Embryonic facial prominence (tissue), 1 donor: ENCODE measurements around the gene HOATZ.

ENCODE experiments used
- DNase-seq: peaks from one replicate; pipeline ENCODE4 v3.0.0-alpha.2; 2016; ENCODE audit errors: extremely low spot score

Gene HOATZ

DNA sequence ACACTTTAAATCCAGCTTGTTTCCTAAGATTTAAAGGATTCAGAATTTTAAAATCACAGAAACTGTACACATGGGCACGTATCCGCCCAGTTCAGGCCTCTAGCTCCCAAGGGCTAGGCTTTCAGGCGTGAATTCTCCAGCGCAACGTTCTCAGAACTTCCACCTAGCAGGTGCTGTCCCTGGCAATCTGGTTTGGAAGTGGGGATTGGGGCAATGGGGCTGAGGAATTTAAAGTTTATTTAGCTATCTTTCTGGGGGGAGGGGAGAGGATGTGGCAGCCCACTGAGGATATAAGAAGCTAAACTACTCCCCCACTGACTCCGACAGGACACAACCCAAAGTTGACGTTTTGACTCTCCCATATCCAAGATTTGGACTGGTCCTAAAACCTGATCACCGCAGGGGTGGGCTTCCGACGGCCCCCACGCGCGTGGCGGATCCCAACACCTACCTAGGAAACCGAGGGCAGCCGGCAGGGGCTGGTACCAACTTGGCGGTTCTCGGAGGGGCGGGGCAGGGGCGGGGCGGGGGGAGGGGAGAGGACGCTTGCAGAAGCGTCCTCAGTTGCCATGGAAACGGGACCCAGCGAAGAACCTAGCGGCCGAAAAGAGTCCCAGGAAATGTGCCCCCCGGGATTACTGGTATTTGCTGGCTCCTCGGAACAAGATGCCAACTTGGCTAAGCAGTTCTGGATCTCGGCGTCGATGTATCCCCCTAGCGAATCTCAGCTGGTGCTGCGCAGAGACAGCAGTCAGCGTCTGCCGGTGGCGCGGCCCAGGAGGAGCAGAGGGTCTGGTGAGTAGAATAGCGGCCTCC, at the start of gene HOATZ:
HOATZ (plus strand) TSS at position 563 of the 816 bp plus-strand sequence; CDS start at position 570, 7 bp downstream.
- no peak for DNase-seq

DNA sequence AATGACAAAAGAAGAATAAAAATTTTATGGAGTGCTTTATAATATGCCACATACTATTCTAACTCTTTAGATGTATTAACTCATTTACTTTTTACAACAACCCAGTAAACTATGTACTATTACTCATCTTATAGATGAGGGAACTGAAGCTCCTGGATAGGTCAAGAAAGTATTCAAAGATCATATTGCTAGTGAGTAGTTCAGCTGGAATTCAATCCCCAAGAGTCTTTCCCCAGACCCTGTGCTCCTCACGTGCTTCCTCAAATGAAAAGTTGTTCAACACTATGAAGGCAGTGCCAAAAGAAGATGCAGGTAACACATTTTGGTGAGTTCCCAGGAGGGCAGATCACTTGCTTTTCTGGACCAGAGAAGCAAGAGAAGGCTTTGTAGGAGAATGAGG, 49.2 kb upstream of the HOATZ start:
- no peak for DNase-seq

DNA sequence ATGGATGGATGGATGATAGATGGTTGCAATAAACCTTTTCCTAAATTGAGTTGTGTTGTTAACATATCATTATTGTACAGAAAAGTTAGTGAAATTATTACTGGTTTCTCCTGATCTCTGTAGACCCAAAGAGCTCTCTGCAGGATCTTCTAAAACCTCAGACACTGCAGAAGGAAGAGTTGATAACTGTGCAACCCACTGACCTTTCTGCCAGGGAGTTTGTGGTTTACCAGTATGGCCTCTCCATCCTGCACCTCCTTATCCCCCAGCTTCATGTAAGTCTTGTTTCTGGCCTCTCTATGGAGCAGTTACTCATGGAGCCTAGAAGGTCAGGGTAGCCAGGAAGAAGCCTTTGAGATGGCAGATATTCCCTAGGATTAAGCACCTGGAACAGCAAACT, 48.0 kb upstream of the HOATZ start:
- no peak for DNase-seq

DNA sequence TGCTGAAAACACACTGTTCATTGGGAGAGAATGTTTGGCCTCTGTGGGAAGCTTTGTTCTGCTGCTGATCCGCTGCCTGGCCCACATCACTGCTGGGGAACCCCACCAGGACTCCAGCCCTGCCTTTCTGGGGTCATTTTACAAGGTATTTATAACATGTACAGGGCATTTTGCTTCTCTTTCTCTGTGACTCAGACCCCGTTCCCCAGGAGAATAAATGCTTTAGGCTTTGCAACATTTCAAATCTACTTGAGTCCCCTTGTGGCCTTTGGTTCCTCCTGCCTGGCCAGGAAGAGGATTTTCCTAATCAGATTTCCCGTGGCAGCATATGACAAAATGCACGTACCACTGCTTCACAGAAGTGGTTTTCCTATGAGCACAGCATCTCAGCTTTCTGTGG, 45.4 kb upstream of the HOATZ start:
- DNase-seq = no peak

- no peak for DNase-seq
These were observed 42.4 kb upstream of the HOATZ start for GRCh38 chr11:111472228-111472627.

DNA sequence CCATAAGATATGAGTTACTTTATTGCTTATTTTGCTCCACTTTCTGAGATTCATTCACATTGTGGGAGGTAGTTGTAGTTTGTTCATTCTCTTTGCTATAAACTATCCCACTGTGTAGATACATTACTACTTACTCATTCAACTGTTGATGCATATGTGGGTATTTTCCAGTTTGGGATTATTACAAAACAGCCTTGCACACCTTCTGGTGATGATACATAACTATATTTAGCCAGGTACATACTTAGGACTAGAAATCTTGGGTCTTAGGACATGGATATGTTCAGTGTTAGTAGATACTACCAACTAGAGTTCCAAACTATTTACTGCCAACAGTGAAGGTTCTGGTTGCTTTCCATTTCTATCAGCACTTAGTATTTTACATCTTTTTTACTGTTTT, 40.1 kb upstream of the HOATZ start:
- DNase-seq = no peak

DNA sequence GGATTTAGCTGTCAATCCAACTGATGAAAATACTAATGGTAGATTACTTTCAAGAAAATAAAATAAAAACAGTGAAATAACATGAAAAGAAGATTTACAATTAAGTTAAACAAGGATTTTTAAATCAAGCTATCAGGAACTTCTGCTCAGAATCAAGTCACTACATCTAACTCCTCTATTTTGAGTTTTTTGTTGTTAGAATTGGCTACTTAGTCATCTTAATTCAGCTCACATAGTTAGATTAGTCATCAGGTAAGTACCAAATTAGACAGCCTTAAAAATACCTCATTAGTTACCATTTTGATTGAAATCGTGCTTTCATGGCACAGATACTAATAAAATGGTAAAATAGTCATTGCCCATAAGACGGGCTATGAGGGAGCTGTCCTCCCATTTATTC, 38.2 kb upstream of the HOATZ start:
- DNase-seq = no peak

DNA sequence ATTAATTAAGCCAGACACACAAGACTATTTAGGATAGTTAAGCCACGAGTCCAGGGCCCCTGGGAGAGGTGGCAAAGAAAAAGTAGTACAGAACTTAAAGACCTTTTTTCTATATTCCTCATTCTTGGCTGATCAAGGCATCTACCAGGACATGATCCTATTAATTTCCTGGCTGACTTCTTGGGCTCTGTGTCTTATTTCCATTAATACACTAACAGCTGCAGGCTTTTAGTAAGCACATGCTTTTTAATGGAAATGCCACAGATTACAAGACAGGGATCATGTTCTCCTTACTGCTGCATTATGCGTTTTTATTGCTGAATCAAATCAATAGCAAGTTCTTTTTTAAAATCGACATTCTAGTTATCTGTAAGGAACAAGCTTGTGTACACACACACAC, 37.6 kb upstream of the HOATZ start:
- DNase-seq = no peak

GRCh38 chr11:111477898-111478297, 36.7 kb upstream of the HOATZ start:
- no peak for DNase-seq

DNA sequence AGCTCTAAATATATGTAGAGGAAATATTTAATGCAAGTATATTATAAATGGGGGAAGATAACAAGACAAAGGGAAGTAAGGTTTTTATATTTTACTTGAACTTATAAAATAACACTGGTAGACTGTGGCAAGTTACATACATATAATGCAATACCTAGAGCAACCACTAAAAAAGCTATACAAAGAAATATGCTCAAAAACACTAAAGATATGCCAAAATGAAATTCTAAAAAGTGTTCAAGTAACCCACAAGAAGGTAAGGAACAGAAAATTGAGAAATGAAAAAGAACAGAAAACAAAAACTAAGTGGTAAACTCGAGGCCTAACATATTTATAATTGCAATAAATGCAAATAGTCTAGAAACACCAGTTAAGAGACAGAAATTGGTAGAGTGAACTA, 34.9 kb upstream of the HOATZ start:
- DNase-seq = no peak

GRCh38 chr11:111483431-111483830, 31.1 kb upstream of the HOATZ start:
- no peak for DNase-seq

- DNase-seq = no peak
These were observed 24.1 kb upstream of the HOATZ start for GRCh38 chr11:111490496-111490895.

- no peak for DNase-seq
These were observed 20.5 kb upstream of the HOATZ start for GRCh38 chr11:111494040-111494439.

- no peak for DNase-seq
These were observed 15.1 kb upstream of the HOATZ start for GRCh38 chr11:111499483-111499882.

GRCh38 chr11:111500481-111500880, 14.1 kb upstream of the HOATZ start:
- DNase-seq = no peak

GRCh38 chr11:111502611-111503010, 12.0 kb upstream of the HOATZ start:
- DNase-seq = no peak

DNA sequence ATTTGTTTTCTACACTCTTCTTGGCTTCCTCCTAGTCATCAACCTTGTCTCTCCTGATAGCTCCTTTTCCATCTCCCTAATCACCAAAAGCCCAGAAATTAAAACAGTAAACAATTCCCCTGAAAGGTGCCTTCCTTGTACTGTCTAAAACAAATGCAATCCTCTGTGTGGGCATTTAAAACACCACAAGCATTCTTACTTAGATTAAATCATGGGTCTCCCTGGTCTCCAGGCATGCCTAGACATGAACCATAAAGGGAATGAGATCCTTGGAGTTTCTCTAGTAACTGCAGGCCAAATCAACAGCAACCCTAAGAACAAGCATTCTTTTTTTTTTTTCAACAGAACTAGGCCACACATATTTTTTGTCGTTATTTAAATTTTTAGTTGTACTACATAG, 4.3 kb upstream of the HOATZ start:
- no peak for DNase-seq

DNA sequence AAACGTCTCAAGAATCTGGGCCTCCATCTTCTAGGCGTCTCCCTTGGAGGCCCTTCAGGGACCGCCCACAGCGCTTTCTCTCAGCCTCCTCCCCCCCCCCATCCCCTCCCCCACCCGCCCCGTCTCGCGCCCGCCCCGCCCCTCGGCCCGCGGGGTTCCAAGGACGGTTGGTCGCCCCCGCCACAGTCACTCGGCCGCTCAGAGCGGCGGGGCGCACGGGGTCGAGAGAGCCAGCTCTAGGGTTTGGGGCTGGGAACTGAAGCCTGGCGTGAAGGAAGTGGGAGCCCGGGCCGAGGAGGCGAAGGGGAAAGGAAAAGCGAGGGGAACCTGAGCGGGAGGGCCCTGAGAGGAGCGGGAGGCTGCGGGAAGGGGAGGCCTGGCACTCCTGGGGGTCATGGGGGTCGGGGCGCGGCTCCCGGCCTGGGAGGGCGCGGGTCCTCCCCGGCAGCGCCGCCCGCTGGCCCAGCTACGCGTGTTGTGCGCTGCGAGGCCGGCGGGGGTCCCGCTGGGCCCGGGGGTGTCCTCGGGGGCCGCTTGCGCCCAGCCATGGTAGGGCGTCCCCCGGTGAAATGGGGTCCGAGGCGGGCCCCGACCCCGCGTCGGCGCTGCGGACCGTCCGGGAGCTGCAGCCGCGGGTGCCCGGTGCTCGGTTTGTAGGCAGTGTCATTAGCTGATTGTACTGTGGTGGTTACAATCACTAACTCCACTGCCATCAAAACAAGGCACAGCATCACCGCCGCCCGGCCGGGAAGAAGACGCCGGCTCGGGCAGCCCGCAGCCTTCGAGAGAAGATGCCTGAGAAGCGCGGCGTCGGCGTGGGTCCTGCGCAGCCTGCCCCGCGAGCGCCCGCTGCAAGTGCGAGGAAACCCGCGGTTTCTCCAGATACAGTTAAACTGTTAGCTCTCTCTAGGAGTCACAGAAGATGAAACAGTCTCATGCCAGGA, 2.0 kb upstream of the HOATZ start, which contains the start of gene BTG4:
BTG4 (minus strand) TSS at position 91 of the 944 bp plus-strand sequence. CDS start 13,610 bp downstream, outside the sequence.
- DNase-seq = no peak

DNA sequence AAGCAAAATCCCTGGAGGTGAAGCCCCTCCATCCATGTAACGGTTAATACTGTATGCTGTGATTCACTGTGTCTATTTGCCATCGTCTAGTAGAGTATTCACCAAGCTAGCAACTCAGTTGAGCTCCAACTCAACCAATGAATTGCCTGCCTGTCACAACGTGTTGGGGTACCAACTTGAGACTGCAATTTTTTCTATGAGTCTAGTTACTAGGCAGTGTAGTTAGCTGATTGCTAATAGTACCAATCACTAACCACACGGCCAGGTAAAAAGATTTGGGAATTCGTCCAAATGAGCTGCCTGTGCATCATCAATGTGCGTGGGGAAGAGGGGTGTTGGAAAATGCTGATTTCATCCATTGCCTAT, 1.4 kb upstream of the HOATZ start:
- DNase-seq = no peak

GRCh38 chr11:111515591-111515990, 1.0 kb downstream of the HOATZ start:
- DNase-seq = no peak

GRCh38 chr11:111518668-111519067, 4.1 kb downstream of the HOATZ start:
- DNase-seq = no peak

DNA sequence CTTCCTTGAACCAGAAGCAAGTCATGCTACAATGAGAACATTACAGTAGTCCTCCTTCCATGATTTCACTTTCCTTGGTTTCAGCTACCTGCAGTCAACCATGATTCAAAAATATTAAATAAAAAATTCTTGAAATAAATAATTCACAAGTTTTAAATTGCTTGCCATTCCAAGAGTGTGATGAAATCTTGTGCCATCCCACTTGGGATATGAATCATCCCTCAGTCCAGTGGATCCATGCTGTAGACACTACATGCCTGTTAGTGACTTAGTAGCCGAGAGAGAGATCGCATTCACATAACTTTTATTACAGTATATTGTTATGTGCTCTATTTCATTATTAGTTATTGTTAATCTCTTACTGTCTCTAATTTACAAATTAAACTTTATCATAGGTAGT, 6.0 kb downstream of the HOATZ start:
- DNase-seq = no peak

GRCh38 chr11:111521135-111521534, 6.6 kb downstream of the HOATZ start:
- DNase-seq = no peak
